Measurements from ENCODE around the gene MTERF4. TPM values are rescaled to one million over a fixed set of nuclear protein-coding genes. Genes with fewer than 3 reads are reported as not detected.

The MTERF4 gene
- total RNA-seq, 1 donor from 2014 or later: 9.7 TPM

- DNase-seq (ENCODE audit: low read depth): no peak
- TF ChIP-seq CTCF (conservative IDR thresholded peaks at IDR 0.05; ENCODE audit: low read depth, low read length): no peak
- no peak overlapping the region for H3K4me3 ChIP-seq (ENCODE audit: low read depth, low read length)
These were observed 29.9 kb downstream of the MTERF4 start for GRCh38 chr2:241072151-241072550.

GRCh38 chr2:241071677-241072111 is 30.4 kb downstream of the MTERF4 start:
- DNase-seq (ENCODE audit: low read depth): no peak
- no peak overlapping the region for H3K4me3 ChIP-seq (ENCODE audit: low read depth, low read length)
- no peak for TF ChIP-seq CTCF (conservative IDR thresholded peaks at IDR 0.05; ENCODE audit: low read depth, low read length)

GRCh38 chr2:241070811-241071676 is 31.0 kb downstream of the MTERF4 start:
- DNase-seq (ENCODE audit: low read depth): no peak

GRCh38 chr2:241070361-241070760 is 31.7 kb downstream of the MTERF4 start:
- TF ChIP-seq CTCF (conservative IDR thresholded peaks at IDR 0.05; ENCODE audit: low read depth, low read length): no peak
- DNase-seq (ENCODE audit: low read depth): no peak
- no peak overlapping the region for H3K4me3 ChIP-seq (ENCODE audit: low read depth, low read length)

More at GRCh38 chr2:241070811-241071676, 31.0 kb downstream of the MTERF4 start:
- no peak overlapping the region for H3K4me3 ChIP-seq (ENCODE audit: low read depth, low read length)
- TF ChIP-seq CTCF (conservative IDR thresholded peaks at IDR 0.05; ENCODE audit: low read depth, low read length): no peak

GRCh38 chr2:241069821-241070281 is 32.2 kb downstream of the MTERF4 start:
- H3K4me3 ChIP-seq (ENCODE audit: low read depth, low read length): no peak overlapping the region
- no peak for TF ChIP-seq CTCF (conservative IDR thresholded peaks at IDR 0.05; ENCODE audit: low read depth, low read length)
- DNase-seq (ENCODE audit: low read depth): no peak

GRCh38 chr2:241068942-241069810 is 32.9 kb downstream of the MTERF4 start:
- H3K4me3 ChIP-seq (ENCODE audit: low read depth, low read length): no peak overlapping the region
- no peak for TF ChIP-seq CTCF (conservative IDR thresholded peaks at IDR 0.05; ENCODE audit: low read depth, low read length)
- DNase-seq (ENCODE audit: low read depth): no peak

Data from epithelial cell of proximal tubule (primary cell).